HepG2 (cell line): ENCODE measurements around the gene TNFAIP3. TPM values are rescaled to one million over a fixed set of nuclear protein-coding genes. Genes with fewer than 3 reads are reported as not detected.
A peak's percentile ranks its signal among the peaks of the same experiment; 100 is the strongest.

Source experiments
- ATAC-seq: fragments of 200-7000 bp; cut with Tn5 transposase; 3 replicates; pipeline ENCODE4 v1.9.1; 2020; ENCODE audit warnings: mild to moderate bottlenecking, moderate library complexity
- BruUV-seq: library from RNA; stranded (reverse); fragments of 400-500 nt; replicated peaks from 2 replicates; lab custom pipeline; 2021; lab: Mats Ljungman, UMichigan
- CTCF ChIA-PET: fragments of 300-600 bp; formaldehyde crosslinking; extraction: SDS; loops from one replicate; lab custom pipeline; 2021; ENCODE audit warnings: low total read pairs, inconsistent platforms, low intra/inter-chr PET ratio; lab: Yijun Ruan, JAX
- POLR2A ChIA-PET: fragments of 350-600 bp; sonication (Branson Sonifier 250); formaldehyde crosslinking; loops from one replicate; lab custom pipeline; 2020; ENCODE audit warnings: antibody characterized with exemption, inconsistent platforms; lab: Yijun Ruan, JAX
- DNase-seq: peaks from one replicate; pipeline ENCODE4 v3.0.0-alpha.2; 2015; ENCODE audit warnings: low spot score
- FAIRE-seq: peaks from 3 replicates; lab custom pipeline; 2011; peaks lifted over from hg19 to GRCh38; lab: Jason Lieb, UNC
- H2AFZ ChIP-seq: one replicate; pipeline ENCODE4 v1.6.1; 2011; ENCODE audit warnings: low read length, inconsistent platforms
- H3K27ac ChIP-seq: fragments of 300-600 bp; 3 replicates; pipeline ENCODE4 v1.8.0; 2011; ENCODE audit warnings: mixed run types, mild to moderate bottlenecking, mixed read lengths, low read length, inconsistent platforms; ENCODE audit not compliant: insufficient read depth; ENCODE audit errors: extremely low read length
- H3K27me3 ChIP-seq, 2 experiments: fragments of 200-600 bp in 1 of 2; 2 replicates in 1 of 2; 3 replicates in 1 of 2; pipeline versions ENCODE4 v1.6.0 to v1.8.0; 2011; ENCODE audit warnings: low read length in 2 of 2, mild to moderate bottlenecking in 2 of 2, moderate library complexity in 2 of 2, inconsistent platforms in 1 of 2; ENCODE audit not compliant: insufficient read depth in 2 of 2, control insufficient read depth in 1 of 2
- H3K36me3 ChIP-seq, 2 experiments: fragments of 200-600 bp in 1 of 2; replicated peaks in 1 of 2; 2 replicates in 1 of 2; 3 replicates in 1 of 2; pipeline versions ENCODE4 v1.5.1 to v1.8.0; 2011; ENCODE audit warnings: low read length in 2 of 2, inconsistent platforms in 1 of 2; ENCODE audit not compliant: insufficient read depth in 2 of 2, control insufficient read depth in 1 of 2
- H3K4me1 ChIP-seq: 2 replicates; pipeline ENCODE4 v1.5.1; 2012; ENCODE audit warnings: low read length, inconsistent platforms; ENCODE audit not compliant: insufficient read depth
- H3K4me2 ChIP-seq: 2 replicates; pipeline ENCODE4 v1.6.0; 2011; ENCODE audit warnings: low read depth, low read length, inconsistent platforms
- H3K4me3 ChIP-seq, 3 experiments: fragments of 200-600 bp in 1 of 3; sonication (generic), shearing (Covaris generic) in 1 of 3; replicated peaks in 1 of 3; 2 replicates each; pipeline ENCODE4 v1.5.1; 2011 to 2016; ENCODE audit warnings: low read length in 3 of 3, inconsistent platforms in 2 of 3, low read depth in 2 of 3, mild to moderate bottlenecking in 2 of 3, control low read depth in 1 of 3, mixed read lengths in 1 of 3; ENCODE audit not compliant: insufficient read depth in 1 of 3
- H3K79me2 ChIP-seq: one replicate; pipeline ENCODE4 v1.6.1; 2011; ENCODE audit warnings: low read length, inconsistent platforms; ENCODE audit not compliant: insufficient read depth
- H3K9ac ChIP-seq: 2 replicates; pipeline ENCODE4 v1.6.0; 2011; ENCODE audit warnings: mild to moderate bottlenecking, low read depth, low read length, inconsistent platforms; ENCODE audit not compliant: insufficient read depth
- H3K9me3 ChIP-seq: 2 replicates; pipeline ENCODE4 v1.5.1; 2012; ENCODE audit warnings: mild to moderate bottlenecking, low read length
- H4K20me1 ChIP-seq: 2 replicates; pipeline ENCODE4 v1.6.0; 2011; ENCODE audit warnings: inconsistent platforms, mild to moderate bottlenecking, low read length, moderate library complexity; ENCODE audit not compliant: insufficient read depth
- PPARG ChIP-seq: conservative IDR thresholded peaks from 2 replicates; pipeline ENCODE4 v1.6.1; 2016; ENCODE audit warnings: missing biosample characterization, missing genetic modification reagents
- ZMYM3 ChIP-seq: sonication (generic); formaldehyde crosslinking; IDR thresholded peaks from 2 replicates; pipeline ENCODE4 v1.5.1; 2020; ENCODE audit warnings: mild to moderate bottlenecking, missing genetic modification reagents
- ZNF678 ChIP-seq: sonication (generic); formaldehyde crosslinking; IDR thresholded peaks from 2 replicates; pipeline ENCODE4 v1.4.0; 2020; ENCODE audit warnings: mild to moderate bottlenecking, missing genetic modification reagents
- ZNF850 ChIP-seq: sonication (generic); formaldehyde crosslinking; conservative IDR thresholded peaks from 2 replicates; pipeline ENCODE4 v1.9.0; 2021; ENCODE audit warnings: mild to moderate bottlenecking, missing genetic modification reagents
- WGBS: methylation state at CpG from one replicate; pipeline ENCODE4 v1.1.6; 2017; ENCODE audit warnings: low lambda C conversion rate; 5-methylcytosine and 5-hydroxymethylcytosine counted together
- in situ Hi-C: cut with HindIII; loops from 2 replicates; pipeline ENCODE4 v1.10.0; 2017; ENCODE audit warnings: low pct_unique_long_range_greater_than_20kb; ENCODE audit not compliant: extremely low pct_ligation_motif_present
- intact Hi-C: fragments of 100-400 bp; cut with micrococcal nuclease; formaldehyde crosslinking; loops from one replicate; pipeline ENCODE4 v1.10.0; 2022; ENCODE audit not compliant: unreplicated experiment
- polyA plus RNA-seq, 8 experiments: library from polyadenylated mRNA; depleted of rRNA in 3 of 8; stranded (reverse) in 7 of 8; unstranded in 1 of 8; fragments of >200 nt; fragmentation: Illumina TruSeq in 4 of 8; extraction: Trizol in 4 of 8; gene quantifications; 2 replicates each; pipeline versions ENCODE4 v1.2.1 to v1.2.3, GENCODE V29; 2011 to 2016; ENCODE audit warnings: low read depth in 4 of 8, missing spikeins in 1 of 8, mixed read lengths in 1 of 8; ENCODE audit not compliant: insufficient read depth in 1 of 8
- total RNA-seq, 5 experiments: library from RNA; depleted of rRNA; stranded (reverse); fragments of >200 nt; fragmentation: Illumina TruSeq; extraction: Trizol; gene quantifications; 2 replicates each; pipeline ENCODE4 v1.2.3, GENCODE V29; 2016; ENCODE audit warnings: low read depth in 1 of 5
- TF ChIP-seq, protein P1 (sequence below): sonication (generic); formaldehyde crosslinking; IDR thresholded peaks from 2 replicates; pipeline ENCODE4 v1.8.0; 2022; ENCODE audit warnings: mild to moderate bottlenecking, missing genetic modification reagents
- TF ChIP-seq, protein P2 (sequence below): sonication (generic); formaldehyde crosslinking; IDR thresholded peaks from 2 replicates; pipeline ENCODE4 v1.8.1; 2023; ENCODE audit warnings: mild to moderate bottlenecking, inconsistent platforms, moderate library complexity, missing genetic modification reagents, borderline replicate concordance
- TF ChIP-seq, protein P3 (sequence below): sonication (generic); formaldehyde crosslinking; conservative IDR thresholded peaks from 2 replicates; pipeline ENCODE4 v1.5.0; 2020; ENCODE audit warnings: missing genetic modification reagents
- TF ChIP-seq, protein P4 (sequence below): sonication (generic); formaldehyde crosslinking; conservative IDR thresholded peaks from 2 replicates; pipeline ENCODE4 v1.4.0; 2020; ENCODE audit warnings: missing genetic modification reagents
- TF ChIP-seq, protein P5 (sequence below): sonication (generic); formaldehyde crosslinking; IDR thresholded peaks from 2 replicates; pipeline ENCODE4 v1.4.0; 2020; ENCODE audit warnings: mild to moderate bottlenecking, missing genetic modification reagents

TNFAIP3 gene
- total and polyA plus RNA-seq, 2 of the 13 experiments (the other 11 are each of a cell fraction or from before 2014, with no cell fraction given): 28.2 to 47.1 TPM

DNA sequence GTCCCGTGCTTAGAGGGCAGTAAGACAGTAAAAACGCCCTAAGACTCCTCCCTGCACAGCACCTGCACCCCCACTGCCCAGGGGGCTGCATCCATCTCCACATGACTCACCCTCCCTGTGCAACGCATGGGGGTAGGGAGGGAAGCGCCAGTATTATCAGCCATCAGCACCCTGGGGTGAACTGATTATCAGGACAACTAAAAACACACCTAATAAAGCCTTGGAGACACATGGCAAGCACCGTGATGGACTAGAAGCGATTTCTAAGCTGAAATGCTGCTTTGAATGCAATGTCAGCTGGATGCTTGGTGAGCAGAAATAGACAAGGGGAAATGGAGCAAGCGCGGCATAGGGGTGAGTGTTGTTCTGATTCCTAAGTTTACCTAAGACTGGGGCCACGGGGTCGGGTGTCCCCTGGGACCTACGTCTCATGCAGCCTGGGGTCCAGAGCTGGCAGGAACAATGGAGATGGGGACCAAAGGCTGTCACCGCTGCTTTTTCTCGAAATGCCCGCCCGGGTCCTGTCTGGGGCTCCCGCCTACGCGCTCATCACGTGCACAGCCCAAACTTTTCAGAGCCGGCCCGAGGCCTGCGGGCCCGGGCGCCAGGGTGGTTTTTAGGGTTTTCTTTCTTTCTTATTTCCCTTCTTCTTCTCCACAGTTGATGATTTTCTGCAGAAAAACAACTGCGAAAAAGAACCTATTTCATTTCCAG, 702 bp upstream of the TNFAIP3 start (continued):
- TF ChIP-seq, protein P1, sequence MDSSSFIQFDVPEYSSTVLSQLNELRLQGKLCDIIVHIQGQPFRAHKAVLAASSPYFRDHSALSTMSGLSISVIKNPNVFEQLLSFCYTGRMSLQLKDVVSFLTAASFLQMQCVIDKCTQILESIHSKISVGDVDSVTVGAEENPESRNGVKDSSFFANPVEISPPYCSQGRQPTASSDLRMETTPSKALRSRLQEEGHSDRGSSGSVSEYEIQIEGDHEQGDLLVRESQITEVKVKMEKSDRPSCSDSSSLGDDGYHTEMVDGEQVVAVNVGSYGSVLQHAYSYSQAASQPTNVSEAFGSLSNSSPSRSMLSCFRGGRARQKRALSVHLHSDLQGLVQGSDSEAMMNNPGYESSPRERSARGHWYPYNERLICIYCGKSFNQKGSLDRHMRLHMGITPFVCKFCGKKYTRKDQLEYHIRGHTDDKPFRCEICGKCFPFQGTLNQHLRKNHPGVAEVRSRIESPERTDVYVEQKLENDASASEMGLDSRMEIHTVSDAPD (CRISPR knock-in tag): no peak

DNA sequence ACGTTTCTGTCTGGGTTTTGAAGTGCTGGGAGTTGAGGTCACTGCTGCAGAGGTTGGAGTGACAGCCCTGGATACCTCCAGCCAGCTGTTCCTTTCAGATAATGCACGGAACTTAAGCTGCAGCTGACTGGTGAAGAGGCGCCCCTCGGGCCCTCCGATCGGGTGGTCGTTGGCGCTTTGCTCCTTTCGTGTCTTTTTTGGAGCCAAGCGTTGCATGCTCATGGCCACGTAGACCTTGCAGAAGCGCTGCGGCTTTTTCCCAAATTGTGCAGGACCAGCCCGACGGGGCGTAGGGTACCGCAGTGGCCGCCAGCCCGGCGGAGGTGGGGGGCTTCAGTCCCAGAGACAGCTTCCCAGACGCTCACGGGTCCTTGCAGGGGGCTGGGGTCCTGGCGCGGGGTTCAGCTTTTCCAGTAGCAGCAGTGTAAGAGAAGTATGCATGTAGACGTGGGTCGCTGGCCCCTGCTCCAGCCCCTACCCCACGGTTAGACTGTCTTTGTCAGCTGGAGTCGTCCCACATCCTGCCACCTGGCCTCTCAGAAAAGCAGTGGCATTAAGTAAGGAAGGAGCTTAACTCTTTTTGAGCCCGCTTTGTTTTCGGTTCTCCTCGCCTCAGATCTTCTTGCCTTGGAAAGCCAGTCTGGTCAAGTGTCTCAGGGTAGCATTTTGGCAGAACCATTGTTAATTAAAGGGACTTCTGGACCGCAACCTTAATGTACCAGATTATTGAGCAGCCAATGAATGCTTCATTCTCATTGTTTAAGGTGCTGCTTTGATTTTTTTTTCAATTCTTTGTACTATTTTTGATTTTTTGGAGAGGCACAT, 838 bp downstream of the TNFAIP3 start:
- intact Hi-C loops: loop anchor here (1.0 to 2.0 kb wide), 4 partner anchors 57 to 161 kb away; no protein-coding TSS in a partner anchor
- DNase-seq (no peak), ATAC-seq (peak; percentile 50), FAIRE-seq (no peak)
- 1% methylated on average over 20 of the region's 32 CpGs for WGBS
- peak overlapping the region; percentile 92 for H3K27ac ChIP-seq
- BruUV-seq: no TSS peak
- CTCF ChIA-PET: interaction anchor here (0.6 to 8.6 kb wide), 7 partner anchors 68 to 170 kb away, joined by 3 to 102 read pairs (median 5); no protein-coding TSS in a partner anchor
- peaks cover 35% of the 10 kb centered on the region for H4K20me1 ChIP-seq
- no peaks in the 10 kb centered on the region for H3K9me3 ChIP-seq
- peaks cover 75% of the 10 kb centered on the region for H3K4me1 ChIP-seq
- H3K4me3 ChIP-seq: peak overlapping the region; percentile 75 to 100 (median 92)
- POLR2A ChIA-PET: interaction anchor here (1.0 to 3.8 kb wide), 15 partner anchors 16 to 170 kb away, joined by 3 to 33 read pairs (median 11); no protein-coding TSS in a partner anchor
- peak overlapping the region; percentile 97 for H3K9ac ChIP-seq
- no peaks in the 10 kb centered on the region; a peak in 1 of 5 replicates for H3K27me3 ChIP-seq
- H3K79me2 ChIP-seq: peaks cover 61% of the 10 kb centered on the region
- H3K4me2 ChIP-seq: peak overlapping the region; percentile 96
- in situ Hi-C loops: loop anchor here (5.0 to 10.0 kb wide), 4 partner anchors 63 to 513 kb away; no protein-coding TSS in a partner anchor
- peaks cover 4 to 22% of the 10 kb centered on the region in 2 experiments for H3K36me3 ChIP-seq
- H2AFZ ChIP-seq: no peak overlapping the region
- TF ChIP-seq PPARG (CRISPR knock-in tag) (no peak), ZNF678 (CRISPR knock-in tag) (peak; percentile 83; the same call in 1 of the 2 replicates), ZNF850 (CRISPR knock-in tag) (peak; percentile 76; the same call in 1 of the 2 replicates), ZMYM3 (no peak)
- TF ChIP-seq, protein P2, sequence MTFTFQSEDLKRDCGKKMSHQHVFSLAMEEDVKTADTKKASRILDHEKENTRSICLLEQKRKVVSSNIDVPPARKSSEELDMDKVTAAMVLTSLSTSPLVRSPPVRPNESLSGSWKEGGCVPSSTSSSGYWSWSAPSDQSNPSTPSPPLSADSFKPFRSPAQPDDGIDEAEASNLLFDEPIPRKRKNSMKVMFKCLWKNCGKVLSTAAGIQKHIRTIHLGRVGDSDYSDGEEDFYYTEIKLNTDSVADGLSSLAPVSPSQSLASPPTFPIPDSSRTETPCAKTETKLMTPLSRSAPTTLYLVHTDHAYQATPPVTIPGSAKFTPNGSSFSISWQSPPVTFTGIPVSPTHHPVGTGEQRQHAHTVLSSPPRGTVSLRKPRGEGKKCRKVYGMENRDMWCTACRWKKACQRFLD (CRISPR knock-in tag): no peak
- TF ChIP-seq, protein P3, sequence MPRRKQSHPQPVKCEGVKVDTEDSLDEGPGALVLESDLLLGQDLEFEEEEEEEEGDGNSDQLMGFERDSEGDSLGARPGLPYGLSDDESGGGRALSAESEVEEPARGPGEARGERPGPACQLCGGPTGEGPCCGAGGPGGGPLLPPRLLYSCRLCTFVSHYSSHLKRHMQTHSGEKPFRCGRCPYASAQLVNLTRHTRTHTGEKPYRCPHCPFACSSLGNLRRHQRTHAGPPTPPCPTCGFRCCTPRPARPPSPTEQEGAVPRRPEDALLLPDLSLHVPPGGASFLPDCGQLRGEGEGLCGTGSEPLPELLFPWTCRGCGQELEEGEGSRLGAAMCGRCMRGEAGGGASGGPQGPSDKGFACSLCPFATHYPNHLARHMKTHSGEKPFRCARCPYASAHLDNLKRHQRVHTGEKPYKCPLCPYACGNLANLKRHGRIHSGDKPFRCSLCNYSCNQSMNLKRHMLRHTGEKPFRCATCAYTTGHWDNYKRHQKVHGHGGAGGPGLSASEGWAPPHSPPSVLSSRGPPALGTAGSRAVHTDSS: no peak
- TF ChIP-seq, protein P4, sequence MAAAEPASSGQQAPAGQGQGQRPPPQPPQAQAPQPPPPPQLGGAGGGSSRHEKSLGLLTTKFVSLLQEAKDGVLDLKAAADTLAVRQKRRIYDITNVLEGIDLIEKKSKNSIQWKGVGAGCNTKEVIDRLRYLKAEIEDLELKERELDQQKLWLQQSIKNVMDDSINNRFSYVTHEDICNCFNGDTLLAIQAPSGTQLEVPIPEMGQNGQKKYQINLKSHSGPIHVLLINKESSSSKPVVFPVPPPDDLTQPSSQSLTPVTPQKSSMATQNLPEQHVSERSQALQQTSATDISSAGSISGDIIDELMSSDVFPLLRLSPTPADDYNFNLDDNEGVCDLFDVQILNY (CRISPR knock-in tag): 0 out of 2 replicates have a peak, but pooled peaks have one; percentile 0
- TF ChIP-seq, protein P5, sequence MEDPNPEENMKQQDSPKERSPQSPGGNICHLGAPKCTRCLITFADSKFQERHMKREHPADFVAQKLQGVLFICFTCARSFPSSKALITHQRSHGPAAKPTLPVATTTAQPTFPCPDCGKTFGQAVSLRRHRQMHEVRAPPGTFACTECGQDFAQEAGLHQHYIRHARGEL: no peak
